ENCODE data around the gene SPRED3. TPM values are rescaled to one million over a fixed set of nuclear protein-coding genes. Genes with fewer than 3 reads are reported as not detected.

SPRED3 gene
- total and polyA plus RNA-seq, 9 of the 15 experiments (the other 6 are each of a cell fraction or from before 2014, with no cell fraction given): 0.05 to 1.3 (median 0.36) TPM

GRCh38 chr19:38374332-38375097 is 14.0 kb upstream of the SPRED3 start, which contains the start of gene PSMD8 (continued):
- TF ChIP-seq STAT6 (CRISPR knock-in tag; IDR thresholded peaks at IDR 0.05) (0 out of 2 replicates have a peak, but pooled peaks have one; percentile 90), HDGF (IDR thresholded peaks at IDR 0.05) (no peak), PCBP1 (IDR thresholded peaks at IDR 0.05; ENCODE audit: low read depth, low read length, poor library complexity, severe bottlenecking) (peak; percentile 43), SUPT5H (IDR thresholded peaks at IDR 0.05) (peak; percentile 99), CBX1 (IDR thresholded peaks at IDR 0.05; ENCODE audit: low read depth) (peak; percentile 87; the same call in 1 of the 2 replicates), RBM14 (IDR thresholded peaks at IDR 0.05; ENCODE audit: borderline replicate concordance, insufficient read depth, low read depth, low read length) (0 out of 2 replicates have a peak, but pooled peaks have one; percentile 80), MYC (IDR thresholded peaks at IDR 0.05; ENCODE audit: low read depth, low read length) (peak; percentile 71), MYC (CRISPR knock-in tag; IDR thresholded peaks at IDR 0.05; ENCODE audit: borderline replicate concordance, low read depth) (no peak; the same call in 1 of the 2 replicates), NFIC (IDR thresholded peaks at IDR 0.05) (peak; percentile 67), ZNF121 (CRISPR knock-in tag; conservative IDR thresholded peaks at IDR 0.05) (no peak), MBD2 (IDR thresholded peaks at IDR 0.05; ENCODE audit: borderline replicate concordance, low read depth) (peak; percentile 70; the same call in 1 of the 2 replicates), SRSF1 (IDR thresholded peaks at IDR 0.05; ENCODE audit: low read depth, low read length) (peak; percentile 78; the same call in 1 of the 2 replicates), CGGBP1 (CRISPR knock-in tag; IDR thresholded peaks at IDR 0.05) (peak; percentile 63; the same call in 1 of the 2 replicates), THAP12 (CRISPR knock-in tag; IDR thresholded peaks at IDR 0.05) (peak; percentile 67; the same call in 1 of the 2 replicates), ZNF24 (IDR thresholded peaks at IDR 0.05) (0 out of 2 replicates have a peak, but pooled peaks have one; percentile 23), HNRNPLL (IDR thresholded peaks at IDR 0.05; ENCODE audit: low read depth, low read length, poor library complexity, severe bottlenecking) (peak; percentile 95)
